Fibroblast of lung (primary cell): ENCODE data around the gene DBT.

ENCODE experiments used
- EZH2 ChIP-seq: IDR thresholded peaks from 2 replicates; pipeline ENCODE4 v1.5.1; 2012; ENCODE audit warnings: low read length, control low read depth, mild to moderate bottlenecking; ENCODE audit errors: missing control alignments
- TF ChIP-seq, protein P1 (sequence below), 2 donors: IDR thresholded peaks in 1 of 2; conservative IDR thresholded peaks in 1 of 2; 1 replicate in 1 of 2; 2 replicates in 1 of 2; pipeline ENCODE4 v1.5.1; 2011 to 2012; ENCODE audit warnings: low read length in 2 of 2, control low read depth in 1 of 2, inconsistent platforms in 1 of 2, low read depth in 1 of 2, mild to moderate bottlenecking in 1 of 2

DNA sequence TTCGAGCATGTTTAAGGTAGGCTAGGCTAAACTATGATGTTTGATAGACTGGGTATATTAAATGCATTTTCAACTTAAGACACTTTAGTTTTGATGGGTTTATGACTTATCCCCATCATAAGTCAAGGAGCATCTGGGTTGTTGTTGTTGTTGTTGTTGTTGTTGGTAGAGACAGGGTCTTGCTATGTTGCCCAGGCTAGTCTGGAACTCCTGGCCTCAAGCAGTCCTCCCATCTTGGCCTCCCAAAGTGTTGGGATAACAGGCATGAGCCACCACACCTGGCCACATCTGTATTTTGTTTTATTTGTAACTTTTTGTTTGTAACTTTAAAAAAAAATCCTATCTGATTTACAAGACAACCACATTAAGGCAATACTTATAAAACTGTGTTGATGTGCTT is 17.5 kb downstream of the DBT start:
- TF ChIP-seq, protein P1, sequence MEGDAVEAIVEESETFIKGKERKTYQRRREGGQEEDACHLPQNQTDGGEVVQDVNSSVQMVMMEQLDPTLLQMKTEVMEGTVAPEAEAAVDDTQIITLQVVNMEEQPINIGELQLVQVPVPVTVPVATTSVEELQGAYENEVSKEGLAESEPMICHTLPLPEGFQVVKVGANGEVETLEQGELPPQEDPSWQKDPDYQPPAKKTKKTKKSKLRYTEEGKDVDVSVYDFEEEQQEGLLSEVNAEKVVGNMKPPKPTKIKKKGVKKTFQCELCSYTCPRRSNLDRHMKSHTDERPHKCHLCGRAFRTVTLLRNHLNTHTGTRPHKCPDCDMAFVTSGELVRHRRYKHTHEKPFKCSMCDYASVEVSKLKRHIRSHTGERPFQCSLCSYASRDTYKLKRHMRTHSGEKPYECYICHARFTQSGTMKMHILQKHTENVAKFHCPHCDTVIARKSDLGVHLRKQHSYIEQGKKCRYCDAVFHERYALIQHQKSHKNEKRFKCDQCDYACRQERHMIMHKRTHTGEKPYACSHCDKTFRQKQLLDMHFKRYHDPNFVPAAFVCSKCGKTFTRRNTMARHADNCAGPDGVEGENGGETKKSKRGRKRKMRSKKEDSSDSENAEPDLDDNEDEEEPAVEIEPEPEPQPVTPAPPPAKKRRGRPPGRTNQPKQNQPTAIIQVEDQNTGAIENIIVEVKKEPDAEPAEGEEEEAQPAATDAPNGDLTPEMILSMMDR (conservative IDR thresholded peaks at IDR 0.05 in 1 of 2, IDR thresholded peaks at IDR 0.05 in 1 of 2; ENCODE audit: low read depth in 1 of 2, low read length in 2 of 2) = no peak
- TF ChIP-seq EZH2 = no peak
